ENCODE measurements around the gene NUDT19.
"Not testable (repeated sequence)": the region's sequence is repeated elsewhere in the genome, so short reads cannot be mapped to it uniquely, and the experiment has no call there.

- TF ChIP-seq CTCF, POLR2A (IDR thresholded peaks at IDR 0.05): not testable (repeated sequence)
Measured at GRCh38 chr19:32695506-32695905, 3.9 kb downstream of the NUDT19 start.
